ENCODE measurements around the gene SUFU.
A peak's percentile ranks its signal among the peaks of the same experiment; 100 is the strongest.

The SUFU gene

GRCh38 chr10:102653060-102653459 is 149.3 kb downstream of the SUFU start:
- Histone ChIP-seq H3K27me3 (ENCODE audit: control insufficient read depth in 5 of 5, insufficient read depth in 4 of 5, low read length in 5 of 5) (no peaks in the 10 kb centered on the region), H3K9ac (ENCODE audit: low read length in 5 of 5) (no peak overlapping the region), H3K27ac (ENCODE audit: low read depth, low read length) (no peak overlapping the region), H3K36me3 (ENCODE audit: control insufficient read depth in 5 of 5, insufficient read depth in 5 of 5, low read length in 5 of 5) (peaks cover 0 to 82% (median 71%) of the 10 kb centered on the region in 5 donors), H3K4me3 (ENCODE audit: low read depth in 1 of 5, low read length in 5 of 5) (no peak overlapping the region), H3K4me1 (ENCODE audit: control insufficient read depth in 5 of 5, insufficient read depth in 5 of 5, low read length in 5 of 5) (peaks cover 21 to 72% (median 64%) of the 10 kb centered on the region in 5 donors), H3K9me3 (ENCODE audit: control insufficient read depth in 5 of 5, low read length in 5 of 5) (no peaks in the 10 kb centered on the region)

GRCh38 chr10:102654566-102654965 is 150.8 kb downstream of the SUFU start:
- Histone ChIP-seq H3K9me3 (ENCODE audit: control insufficient read depth in 5 of 5, low read length in 5 of 5) (no peaks in the 10 kb centered on the region), H3K4me3 (ENCODE audit: low read depth in 1 of 5, low read length in 5 of 5) (no peak overlapping the region), H3K27me3 (ENCODE audit: control insufficient read depth in 5 of 5, insufficient read depth in 4 of 5, low read length in 5 of 5) (no peaks in the 10 kb centered on the region), H3K36me3 (ENCODE audit: control insufficient read depth in 5 of 5, insufficient read depth in 5 of 5, low read length in 5 of 5) (peaks cover 0 to 84% (median 77%) of the 10 kb centered on the region in 5 donors), H3K9ac (ENCODE audit: low read length in 5 of 5) (no peak overlapping the region), H3K27ac (ENCODE audit: low read depth, low read length) (no peak overlapping the region), H3K4me1 (ENCODE audit: control insufficient read depth in 5 of 5, insufficient read depth in 5 of 5, low read length in 5 of 5) (peaks cover 10 to 65% (median 54%) of the 10 kb centered on the region in 5 donors)

- Histone ChIP-seq H3K36me3 (ENCODE audit: control insufficient read depth in 5 of 5, insufficient read depth in 5 of 5, low read length in 5 of 5) (peaks cover 0 to 84% (median 77%) of the 10 kb centered on the region in 5 donors), H3K9me3 (ENCODE audit: control insufficient read depth in 5 of 5, low read length in 5 of 5) (no peaks in the 10 kb centered on the region), H3K27me3 (ENCODE audit: control insufficient read depth in 5 of 5, insufficient read depth in 4 of 5, low read length in 5 of 5) (no peaks in the 10 kb centered on the region), H3K4me3 (ENCODE audit: low read depth in 1 of 5, low read length in 5 of 5) (no peak overlapping the region), H3K4me1 (ENCODE audit: control insufficient read depth in 5 of 5, insufficient read depth in 5 of 5, low read length in 5 of 5) (peaks cover 8 to 61% (median 51%) of the 10 kb centered on the region in 5 donors), H3K9ac (ENCODE audit: low read length in 5 of 5) (no peak overlapping the region), H3K27ac (ENCODE audit: low read depth, low read length) (no peak overlapping the region)
Observed at GRCh38 chr10:102654969-102655368, 151.2 kb downstream of the SUFU start.

GRCh38 chr10:102656026-102656425 is 152.3 kb downstream of the SUFU start:
- Histone ChIP-seq H3K9me3 (ENCODE audit: control insufficient read depth in 5 of 5, low read length in 5 of 5) (no peaks in the 10 kb centered on the region), H3K9ac (ENCODE audit: low read length in 5 of 5) (no peak overlapping the region), H3K27ac (ENCODE audit: low read depth, low read length) (no peak overlapping the region), H3K36me3 (ENCODE audit: control insufficient read depth in 5 of 5, insufficient read depth in 5 of 5, low read length in 5 of 5) (peaks cover 0 to 78% (median 71%) of the 10 kb centered on the region in 5 donors), H3K4me3 (ENCODE audit: low read depth in 1 of 5, low read length in 5 of 5) (no peak overlapping the region), H3K4me1 (ENCODE audit: control insufficient read depth in 5 of 5, insufficient read depth in 5 of 5, low read length in 5 of 5) (peaks cover 7 to 60% (median 51%) of the 10 kb centered on the region in 5 donors), H3K27me3 (ENCODE audit: control insufficient read depth in 5 of 5, insufficient read depth in 4 of 5, low read length in 5 of 5) (no peaks in the 10 kb centered on the region)

GRCh38 chr10:102656791-102657371 is 153.1 kb downstream of the SUFU start:
- Histone ChIP-seq H3K9ac (ENCODE audit: low read length in 5 of 5) (no peak overlapping the region), H3K27ac (ENCODE audit: low read depth, low read length) (peak overlapping the region; percentile 57), H3K36me3 (ENCODE audit: control insufficient read depth in 5 of 5, insufficient read depth in 5 of 5, low read length in 5 of 5) (peaks cover 0 to 69% (median 63%) of the 10 kb centered on the region in 5 donors), H3K27me3 (ENCODE audit: control insufficient read depth in 5 of 5, insufficient read depth in 4 of 5, low read length in 5 of 5) (no peaks in the 10 kb centered on the region), H3K4me1 (ENCODE audit: control insufficient read depth in 5 of 5, insufficient read depth in 5 of 5, low read length in 5 of 5) (peaks cover 7 to 56% (median 49%) of the 10 kb centered on the region in 5 donors), H3K9me3 (ENCODE audit: control insufficient read depth in 5 of 5, low read length in 5 of 5) (no peaks in the 10 kb centered on the region), H3K4me3 (ENCODE audit: low read depth in 1 of 5, low read length in 5 of 5) (no peak overlapping the region)

- Histone ChIP-seq H3K27ac (ENCODE audit: low read depth, low read length) (peak overlapping the region; percentile 57), H3K9me3 (ENCODE audit: control insufficient read depth in 5 of 5, low read length in 5 of 5) (no peaks in the 10 kb centered on the region), H3K36me3 (ENCODE audit: control insufficient read depth in 5 of 5, insufficient read depth in 5 of 5, low read length in 5 of 5) (peaks cover 0 to 64% (median 60%) of the 10 kb centered on the region in 5 donors), H3K9ac (ENCODE audit: low read length in 5 of 5) (no peak overlapping the region), H3K27me3 (ENCODE audit: control insufficient read depth in 5 of 5, insufficient read depth in 4 of 5, low read length in 5 of 5) (no peaks in the 10 kb centered on the region), H3K4me1 (ENCODE audit: control insufficient read depth in 5 of 5, insufficient read depth in 5 of 5, low read length in 5 of 5) (peaks cover 3 to 50% (median 43%) of the 10 kb centered on the region in 5 donors), H3K4me3 (ENCODE audit: low read depth in 1 of 5, low read length in 5 of 5) (no peak overlapping the region)
Observed at GRCh38 chr10:102657451-102657850, 153.7 kb downstream of the SUFU start.

- H3K9me3 ChIP-seq (ENCODE audit: control insufficient read depth in 5 of 5, low read length in 5 of 5), result no peaks in the 10 kb centered on the region
- peaks cover 0 to 59% (median 55%) of the 10 kb centered on the region in 5 donors for H3K36me3 ChIP-seq (ENCODE audit: control insufficient read depth in 5 of 5, insufficient read depth in 5 of 5, low read length in 5 of 5)
- H3K27me3 ChIP-seq (ENCODE audit: control insufficient read depth in 5 of 5, insufficient read depth in 4 of 5, low read length in 5 of 5), result no peaks in the 10 kb centered on the region
- H3K4me3 ChIP-seq (ENCODE audit: low read depth in 1 of 5, low read length in 5 of 5), result no peak overlapping the region
- peaks cover 3 to 46% (median 36%) of the 10 kb centered on the region in 5 donors for H3K4me1 ChIP-seq (ENCODE audit: control insufficient read depth in 5 of 5, insufficient read depth in 5 of 5, low read length in 5 of 5)
- H3K27ac ChIP-seq (ENCODE audit: low read depth, low read length), result peak overlapping the region; percentile 57
- peak overlapping the region in 1 of 5 donors; percentile 7 for H3K9ac ChIP-seq (ENCODE audit: low read length in 5 of 5)
Observed at GRCh38 chr10:102657984-102658724, 154.4 kb downstream of the SUFU start.

- Histone ChIP-seq H3K9ac (ENCODE audit: low read length in 5 of 5) (no peak overlapping the region), H3K9me3 (ENCODE audit: control insufficient read depth in 5 of 5, low read length in 5 of 5) (no peaks in the 10 kb centered on the region), H3K36me3 (ENCODE audit: control insufficient read depth in 5 of 5, insufficient read depth in 5 of 5, low read length in 5 of 5) (peaks cover 0 to 52% (median 48%) of the 10 kb centered on the region in 5 donors), H3K27me3 (ENCODE audit: control insufficient read depth in 5 of 5, insufficient read depth in 4 of 5, low read length in 5 of 5) (no peaks in the 10 kb centered on the region), H3K27ac (ENCODE audit: low read depth, low read length) (peak overlapping the region; percentile 57), H3K4me3 (ENCODE audit: low read depth in 1 of 5, low read length in 5 of 5) (no peak overlapping the region), H3K4me1 (ENCODE audit: control insufficient read depth in 5 of 5, insufficient read depth in 5 of 5, low read length in 5 of 5) (peaks cover 3 to 40% (median 30%) of the 10 kb centered on the region in 5 donors)
Observed at GRCh38 chr10:102658802-102659201, 155.0 kb downstream of the SUFU start.

- Histone ChIP-seq H3K27me3 (ENCODE audit: control insufficient read depth in 5 of 5, insufficient read depth in 4 of 5, low read length in 5 of 5) (no peaks in the 10 kb centered on the region), H3K9me3 (ENCODE audit: control insufficient read depth in 5 of 5, low read length in 5 of 5) (no peaks in the 10 kb centered on the region), H3K4me1 (ENCODE audit: control insufficient read depth in 5 of 5, insufficient read depth in 5 of 5, low read length in 5 of 5) (peaks cover 3 to 34% (median 30%) of the 10 kb centered on the region in 5 donors), H3K9ac (ENCODE audit: low read length in 5 of 5) (peak overlapping the region in 1 of 5 donors; percentile 43), H3K27ac (ENCODE audit: low read depth, low read length) (no peak overlapping the region), H3K4me3 (ENCODE audit: low read depth in 1 of 5, low read length in 5 of 5) (no peak overlapping the region), H3K36me3 (ENCODE audit: control insufficient read depth in 5 of 5, insufficient read depth in 5 of 5, low read length in 5 of 5) (peaks cover 0 to 35% (median 28%) of the 10 kb centered on the region in 5 donors)
Observed at GRCh38 chr10:102660888-102661657, 157.3 kb downstream of the SUFU start.
